PC-3 (cell line): ENCODE data around the gene PHF21B.

Experiments
- EZH2phosphoT487 ChIP-seq: fragments of 300-600 bp; sonication (generic); IDR thresholded peaks from 2 replicates; pipeline ENCODE4 v1.6.1; 2018; ENCODE audit warnings: mild to moderate bottlenecking, antibody characterized with exemption, low read length, borderline replicate concordance
- TF ChIP-seq, protein P1 (sequence below): fragments of 300-600 bp; sonication (generic); conservative IDR thresholded peaks from 2 replicates; pipeline ENCODE4 v1.5.1; 2017; ENCODE audit warnings: antibody characterized with exemption, low read depth, mild to moderate bottlenecking, low read length

DNA sequence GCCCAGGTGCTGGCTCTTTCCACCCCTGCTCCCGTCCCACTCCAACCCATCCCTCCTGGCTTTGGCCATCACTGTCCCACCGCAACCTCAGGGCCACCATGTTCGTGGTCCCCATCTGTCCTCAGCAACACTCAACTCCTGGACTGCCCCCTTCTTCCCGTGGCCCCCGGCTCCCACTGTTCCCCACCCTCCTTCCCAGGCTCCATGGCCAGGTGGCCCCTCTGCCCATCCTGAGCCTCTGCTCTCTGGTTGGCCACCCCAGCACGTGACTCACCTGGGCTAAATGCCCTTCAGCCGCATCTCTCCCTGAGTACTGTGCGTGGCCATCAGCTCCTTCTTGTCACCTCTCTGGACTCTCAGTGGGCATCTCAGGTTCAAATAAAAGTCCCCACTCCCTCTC lies 41.6 kb upstream of the PHF21B start:
- TF ChIP-seq, protein P1, sequence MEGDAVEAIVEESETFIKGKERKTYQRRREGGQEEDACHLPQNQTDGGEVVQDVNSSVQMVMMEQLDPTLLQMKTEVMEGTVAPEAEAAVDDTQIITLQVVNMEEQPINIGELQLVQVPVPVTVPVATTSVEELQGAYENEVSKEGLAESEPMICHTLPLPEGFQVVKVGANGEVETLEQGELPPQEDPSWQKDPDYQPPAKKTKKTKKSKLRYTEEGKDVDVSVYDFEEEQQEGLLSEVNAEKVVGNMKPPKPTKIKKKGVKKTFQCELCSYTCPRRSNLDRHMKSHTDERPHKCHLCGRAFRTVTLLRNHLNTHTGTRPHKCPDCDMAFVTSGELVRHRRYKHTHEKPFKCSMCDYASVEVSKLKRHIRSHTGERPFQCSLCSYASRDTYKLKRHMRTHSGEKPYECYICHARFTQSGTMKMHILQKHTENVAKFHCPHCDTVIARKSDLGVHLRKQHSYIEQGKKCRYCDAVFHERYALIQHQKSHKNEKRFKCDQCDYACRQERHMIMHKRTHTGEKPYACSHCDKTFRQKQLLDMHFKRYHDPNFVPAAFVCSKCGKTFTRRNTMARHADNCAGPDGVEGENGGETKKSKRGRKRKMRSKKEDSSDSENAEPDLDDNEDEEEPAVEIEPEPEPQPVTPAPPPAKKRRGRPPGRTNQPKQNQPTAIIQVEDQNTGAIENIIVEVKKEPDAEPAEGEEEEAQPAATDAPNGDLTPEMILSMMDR: no peak
- no peak for TF ChIP-seq EZH2phosphoT487
